ENCODE data around the gene STOX1.

DNA sequence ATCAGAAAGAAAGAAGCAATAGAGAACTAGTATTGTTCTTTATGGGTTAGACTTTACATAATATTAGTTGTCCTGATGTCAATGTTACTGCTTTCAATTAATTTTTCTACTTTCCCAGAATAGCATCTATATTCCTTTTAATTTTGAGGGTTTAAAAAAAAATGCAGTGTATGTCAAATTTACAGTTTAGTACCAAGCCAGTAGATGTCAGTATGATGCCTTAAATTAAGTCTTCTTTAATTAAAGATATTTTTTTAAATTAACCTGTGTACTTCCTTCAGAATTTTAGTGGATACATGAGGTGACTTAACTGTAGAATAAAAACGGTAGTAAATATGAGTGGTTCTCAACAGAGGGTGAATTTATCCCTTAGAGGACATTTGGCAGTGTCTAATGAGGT is 35.2 kb upstream of the STOX1 start:
- TF ChIP-seq, protein P1, sequence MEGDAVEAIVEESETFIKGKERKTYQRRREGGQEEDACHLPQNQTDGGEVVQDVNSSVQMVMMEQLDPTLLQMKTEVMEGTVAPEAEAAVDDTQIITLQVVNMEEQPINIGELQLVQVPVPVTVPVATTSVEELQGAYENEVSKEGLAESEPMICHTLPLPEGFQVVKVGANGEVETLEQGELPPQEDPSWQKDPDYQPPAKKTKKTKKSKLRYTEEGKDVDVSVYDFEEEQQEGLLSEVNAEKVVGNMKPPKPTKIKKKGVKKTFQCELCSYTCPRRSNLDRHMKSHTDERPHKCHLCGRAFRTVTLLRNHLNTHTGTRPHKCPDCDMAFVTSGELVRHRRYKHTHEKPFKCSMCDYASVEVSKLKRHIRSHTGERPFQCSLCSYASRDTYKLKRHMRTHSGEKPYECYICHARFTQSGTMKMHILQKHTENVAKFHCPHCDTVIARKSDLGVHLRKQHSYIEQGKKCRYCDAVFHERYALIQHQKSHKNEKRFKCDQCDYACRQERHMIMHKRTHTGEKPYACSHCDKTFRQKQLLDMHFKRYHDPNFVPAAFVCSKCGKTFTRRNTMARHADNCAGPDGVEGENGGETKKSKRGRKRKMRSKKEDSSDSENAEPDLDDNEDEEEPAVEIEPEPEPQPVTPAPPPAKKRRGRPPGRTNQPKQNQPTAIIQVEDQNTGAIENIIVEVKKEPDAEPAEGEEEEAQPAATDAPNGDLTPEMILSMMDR (conservative IDR thresholded peaks at IDR 0.05; ENCODE audit: low read length): peak; percentile 63
- TF ChIP-seq EZH2phosphoT487 (IDR thresholded peaks at IDR 0.05; ENCODE audit: borderline replicate concordance, low read depth, low read length): no peak
